Activated T-helper 1 cell treated with anti-CD3 and anti-CD28 coated beads, Interleukin-12 subunit alpha, Interleukin-12 subunit beta, Interleukin-2, Interleukin-4 antibody, amounts not matched to agents 30 ng/mL and 10 ng/mL and 1 ng/mL, durations not matched to agents 14 hours and 24 hours and 36 hours (primary cell): ENCODE data around the gene CEBPA. TPM values are rescaled to one million over a fixed set of nuclear protein-coding genes. Genes with fewer than 3 reads are reported as not detected.
"Not testable (repeated sequence)": the region's sequence is repeated elsewhere in the genome, so short reads cannot be mapped to it uniquely, and the experiment has no call there.

Source experiments
- DNase-seq: peaks from one replicate; pipeline ENCODE4 v3.0.0; 2021; ENCODE audit warnings: low spot score
- H3K27ac Mint-ChIP-seq: one replicate; pipeline ENCODE4 v1.8.0; 2021; ENCODE audit warnings: mild to moderate bottlenecking, mixed read lengths
- H3K27me3 Mint-ChIP-seq: one replicate; pipeline ENCODE4 v1.8.0; 2022; ENCODE audit warnings: mild to moderate bottlenecking, moderate library complexity, mixed read lengths; ENCODE audit not compliant: insufficient read depth
- H3K36me3 Mint-ChIP-seq: one replicate; pipeline ENCODE4 v1.8.0; 2021; ENCODE audit warnings: low read depth, mixed read lengths
- H3K4me1 Mint-ChIP-seq: one replicate; pipeline ENCODE4 v1.8.0; 2021; ENCODE audit warnings: low read depth, mixed read lengths
- H3K4me3 Mint-ChIP-seq: one replicate; pipeline ENCODE4 v1.8.0; 2021; ENCODE audit warnings: mild to moderate bottlenecking, moderate library complexity, mixed read lengths
- H3K9me3 Mint-ChIP-seq: one replicate; pipeline ENCODE4 v1.8.0; 2021; ENCODE audit warnings: mixed read lengths
- intact Hi-C: fragments of 100-400 bp; cut with micrococcal nuclease; formaldehyde crosslinking; loops from one replicate; pipeline ENCODE4 v1.15.1; 2024
- total RNA-seq: library from RNA; stranded (reverse); gene quantifications from 2 replicates; pipeline ENCODE4 v1.2.3, GENCODE V29; 2022

The CEBPA gene
- total RNA-seq, 1 donor from 2014 or later = 1.8 TPM

- no peak for DNase-seq
- intact Hi-C loops = no loop called here
- H3K9me3 Mint-ChIP-seq = no peaks in the 10 kb centered on the region
Measured at GRCh38 chr19:33317517-33317916, 15.2 kb upstream of the CEBPA start.

GRCh38 chr19:33316541-33317264 lies 14.4 kb upstream of the CEBPA start:
- Mint-ChIP-seq H3K4me1 (no peaks in the 10 kb centered on the region), H3K36me3 (no peaks in the 10 kb centered on the region), H3K27me3 (peaks cover 5% of the 10 kb centered on the region), H3K27ac (no peak overlapping the region), H3K9me3 (no peaks in the 10 kb centered on the region), H3K4me3 (no peak overlapping the region)
- intact Hi-C loops = no loop called here
- DNase-seq = no peak

More at GRCh38 chr19:33317517-33317916, 15.2 kb upstream of the CEBPA start:
- Mint-ChIP-seq H3K4me3 (no peak overlapping the region), H3K4me1 (no peaks in the 10 kb centered on the region), H3K36me3 (no peaks in the 10 kb centered on the region), H3K27me3 (peaks cover 5% of the 10 kb centered on the region), H3K27ac (no peak overlapping the region)

- H3K4me3 Mint-ChIP-seq, H3K9me3 Mint-ChIP-seq, intact Hi-C loops: not testable (repeated sequence)
Measured at GRCh38 chr19:33312808-33313207, 10.5 kb upstream of the CEBPA start.

GRCh38 chr19:33312065-33312464 lies 9.7 kb upstream of the CEBPA start:
- no peaks in the 10 kb centered on the region for H3K9me3 Mint-ChIP-seq
- no peak overlapping the region for H3K27ac Mint-ChIP-seq
- intact Hi-C loops = no loop called here
- H3K4me3 Mint-ChIP-seq = no peak overlapping the region
- peaks cover 13% of the 10 kb centered on the region for H3K27me3 Mint-ChIP-seq
- no peaks in the 10 kb centered on the region for H3K4me1 Mint-ChIP-seq
- DNase-seq = no peak
- no peaks in the 10 kb centered on the region for H3K36me3 Mint-ChIP-seq

More at GRCh38 chr19:33312808-33313207, 10.5 kb upstream of the CEBPA start:
- H3K27ac Mint-ChIP-seq, H3K27me3 Mint-ChIP-seq, H3K36me3 Mint-ChIP-seq, DNase-seq, H3K4me1 Mint-ChIP-seq: not testable (repeated sequence)

GRCh38 chr19:33311326-33311682 lies 9.0 kb upstream of the CEBPA start:
- intact Hi-C loops = loop anchor here (1.0 kb wide), 1 partner anchor 76 kb away; no protein-coding TSS in a partner anchor
- Mint-ChIP-seq H3K36me3 (no peaks in the 10 kb centered on the region), H3K4me1 (no peaks in the 10 kb centered on the region), H3K27me3 (peaks cover 13% of the 10 kb centered on the region), H3K4me3 (no peak overlapping the region), H3K9me3 (no peaks in the 10 kb centered on the region), H3K27ac (no peak overlapping the region)
- DNase-seq = no peak

GRCh38 chr19:33310606-33311325 lies 8.4 kb upstream of the CEBPA start:
- intact Hi-C loops = loop anchor here (1.0 kb wide), 1 partner anchor 75 kb away; no protein-coding TSS in a partner anchor
- Mint-ChIP-seq H3K4me1 (no peaks in the 10 kb centered on the region), H3K4me3 (no peak overlapping the region), H3K9me3 (no peaks in the 10 kb centered on the region), H3K36me3 (no peaks in the 10 kb centered on the region), H3K27ac (no peak overlapping the region), H3K27me3 (peaks cover 18% of the 10 kb centered on the region)
- no peak for DNase-seq

GRCh38 chr19:33309826-33310225 lies 7.5 kb upstream of the CEBPA start:
- intact Hi-C loops = no loop called here
- Mint-ChIP-seq H3K4me3 (no peak overlapping the region), H3K27me3 (peaks cover 26% of the 10 kb centered on the region), H3K36me3 (no peaks in the 10 kb centered on the region), H3K27ac (no peak overlapping the region), H3K9me3 (no peaks in the 10 kb centered on the region), H3K4me1 (no peaks in the 10 kb centered on the region)
- no peak for DNase-seq

- H3K4me3 Mint-ChIP-seq = no peak overlapping the region
- no peak for DNase-seq
- no peak overlapping the region for H3K27ac Mint-ChIP-seq
- intact Hi-C loops = no loop called here
- no peaks in the 10 kb centered on the region for H3K4me1 Mint-ChIP-seq
- peaks cover 35% of the 10 kb centered on the region for H3K27me3 Mint-ChIP-seq
- no peaks in the 10 kb centered on the region for H3K36me3 Mint-ChIP-seq
- no peaks in the 10 kb centered on the region for H3K9me3 Mint-ChIP-seq
Measured at GRCh38 chr19:33306853-33307792, 4.8 kb upstream of the CEBPA start.

- Mint-ChIP-seq H3K9me3 (no peaks in the 10 kb centered on the region), H3K36me3 (no peaks in the 10 kb centered on the region), H3K4me3 (no peak overlapping the region), H3K27me3 (peaks cover 35% of the 10 kb centered on the region), H3K27ac (no peak overlapping the region), H3K4me1 (no peaks in the 10 kb centered on the region)
- intact Hi-C loops = no loop called here
- no peak for DNase-seq
Measured at GRCh38 chr19:33306191-33306590, 3.9 kb upstream of the CEBPA start.

GRCh38 chr19:33304760-33305647 lies 2.7 kb upstream of the CEBPA start:
- Mint-ChIP-seq H3K4me3 (no peak overlapping the region), H3K4me1 (no peaks in the 10 kb centered on the region), H3K27me3 (peaks cover 42% of the 10 kb centered on the region), H3K27ac (no peak overlapping the region), H3K9me3 (no peaks in the 10 kb centered on the region), H3K36me3 (no peaks in the 10 kb centered on the region)
- intact Hi-C loops = loop anchor here (5.0 kb wide), 1 partner anchor 628 kb away; the partner anchor contains the start of genes ANKRD27 and RGS9BP
- DNase-seq = no peak

- H3K27ac Mint-ChIP-seq = no peak overlapping the region
- intact Hi-C loops = loop anchor here (5.0 kb wide), 1 partner anchor 627 kb away; the partner anchor contains the start of genes ANKRD27 and RGS9BP
- no peaks in the 10 kb centered on the region for H3K36me3 Mint-ChIP-seq
- no peaks in the 10 kb centered on the region for H3K9me3 Mint-ChIP-seq
- H3K4me3 Mint-ChIP-seq = no peak overlapping the region
- no peaks in the 10 kb centered on the region for H3K4me1 Mint-ChIP-seq
- no peak for DNase-seq
- peaks cover 44% of the 10 kb centered on the region for H3K27me3 Mint-ChIP-seq
Measured at GRCh38 chr19:33304371-33304759, 2.0 kb upstream of the CEBPA start.
